GM12801 (cell line): ENCODE results near the gene KIFAP3.

Source experiments
- CTCF ChIP-seq: IDR thresholded peaks from one replicate; pipeline ENCODE4 v1.5.1; 2011; ENCODE audit warnings: control low read depth; ENCODE audit not compliant: insufficient read length; ENCODE audit errors: extremely low read depth

The KIFAP3 gene

GRCh38 chr1:170074250-170075157, at the start of gene KIFAP3:
TSS of gene KIFAP3 (minus strand) at chr1:170074695. CDS start at chr1:170074467, 228 bp downstream.
- no peak for TF ChIP-seq CTCF

- no peak for TF ChIP-seq CTCF
These were observed 47.9 kb upstream of the KIFAP3 start for GRCh38 chr1:170122366-170122765.

- TF ChIP-seq CTCF, result no peak
These were observed 40.4 kb upstream of the KIFAP3 start for GRCh38 chr1:170114906-170115305.

GRCh38 chr1:170097449-170097948, 23.0 kb upstream of the KIFAP3 start:
- no peak for TF ChIP-seq CTCF

GRCh38 chr1:170096806-170097340, 22.4 kb upstream of the KIFAP3 start:
- TF ChIP-seq CTCF, result no peak

- no peak for TF ChIP-seq CTCF
These were observed 21.7 kb upstream of the KIFAP3 start for GRCh38 chr1:170095976-170096748.
